GM18870 (cell line): Measurements from ENCODE around the gene DIP2C.
"Not testable (repeated sequence)": the region's sequence is repeated elsewhere in the genome, so short reads cannot be mapped to it uniquely, and the experiment has no call there.

Source experiments
- ATAC-seq: cut with Tn5 transposase; IDR thresholded peaks from one replicate; pipeline ENCODE4 v1.9.1; 2021; ENCODE audit warnings: moderate library complexity; ENCODE audit not compliant: unreplicated experiment

The DIP2C gene

DNA sequence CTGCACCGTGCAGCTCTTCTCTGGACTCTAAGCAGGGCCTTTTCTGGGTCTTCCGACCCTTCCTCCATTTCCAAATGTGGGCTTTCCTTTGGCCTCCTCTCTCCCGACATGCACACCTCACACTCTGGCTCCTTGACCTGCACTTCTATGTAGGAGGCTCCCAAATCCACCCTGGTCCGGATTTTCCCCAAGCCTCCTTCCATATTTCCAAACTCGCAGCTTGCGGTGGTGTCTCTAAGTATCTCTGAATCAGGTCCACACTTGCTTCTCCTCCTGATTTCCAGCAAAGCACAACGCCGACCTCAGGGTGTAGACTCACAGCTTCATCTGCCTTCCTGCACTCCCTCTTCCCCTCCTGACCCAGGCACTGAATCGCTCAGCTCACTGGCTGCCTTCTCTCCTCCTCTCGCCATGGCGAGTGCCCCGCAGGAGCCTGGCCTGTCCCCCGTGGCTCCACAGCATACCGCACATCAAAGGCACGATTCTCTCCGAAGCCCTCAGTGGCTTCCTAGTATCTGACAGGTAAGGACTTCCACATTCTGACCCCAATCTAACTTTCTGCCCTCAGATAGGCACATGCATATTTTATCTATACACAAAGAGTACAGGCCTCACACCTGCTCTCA is 27.8 kb downstream of the DIP2C start:
- ATAC-seq, result no peak

DNA sequence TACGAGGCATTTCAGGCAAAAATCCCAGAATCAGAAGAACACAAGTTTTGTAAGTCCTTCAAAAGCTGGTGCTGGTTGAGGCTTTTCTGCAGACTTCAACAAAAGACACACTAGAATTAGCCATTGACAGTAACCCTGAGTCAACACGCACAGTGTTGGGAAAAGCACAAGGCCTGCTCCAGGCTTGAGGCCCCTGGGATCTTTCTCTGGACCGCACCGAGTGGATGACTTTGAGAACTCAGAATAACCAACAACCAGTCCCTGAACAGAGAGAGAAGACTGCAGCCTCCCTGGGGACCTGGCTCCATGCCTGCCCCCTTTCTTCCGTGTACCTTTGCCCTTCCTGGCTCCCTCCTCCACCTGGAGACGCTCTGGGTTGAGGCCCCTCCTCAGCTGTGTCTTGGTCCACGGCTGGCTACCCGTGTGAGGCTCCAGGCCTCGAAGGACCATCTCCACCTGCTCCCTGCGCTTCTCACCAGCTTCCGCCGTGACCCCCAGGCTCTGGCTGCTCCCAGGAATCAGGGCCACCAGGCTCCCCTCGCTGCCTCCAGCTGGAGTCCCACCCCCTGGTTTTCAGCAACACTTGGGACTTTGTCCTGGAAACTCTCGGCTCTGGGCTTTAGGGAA is 28.4 kb downstream of the DIP2C start:
- no peak for ATAC-seq

DNA sequence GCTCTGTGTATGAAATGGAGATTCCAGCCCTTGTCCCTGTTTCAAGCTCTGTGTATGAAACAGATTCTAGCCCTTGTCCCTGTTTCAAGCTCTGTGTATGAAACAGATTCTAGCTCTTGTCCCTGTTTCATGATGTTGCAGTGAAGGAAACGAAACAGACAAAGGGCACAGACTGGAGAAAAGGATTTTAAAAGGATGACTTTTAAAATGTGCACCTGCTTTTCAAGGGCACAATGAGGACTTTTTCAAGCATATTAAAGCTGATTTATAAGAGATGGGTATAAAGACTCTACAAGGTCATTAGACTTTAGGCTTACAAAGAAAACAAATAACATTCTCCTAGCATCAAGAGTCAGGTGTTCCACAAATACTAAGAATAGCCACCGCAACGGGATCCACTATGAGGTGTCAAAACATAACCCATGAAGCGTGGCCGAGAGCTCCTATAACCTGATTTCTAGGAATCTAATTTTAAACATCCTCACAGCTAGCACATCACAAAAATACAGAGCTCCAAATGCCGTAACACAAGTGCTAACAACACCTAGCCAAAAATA is 29.0 kb downstream of the DIP2C start:
- ATAC-seq, result no peak

DNA sequence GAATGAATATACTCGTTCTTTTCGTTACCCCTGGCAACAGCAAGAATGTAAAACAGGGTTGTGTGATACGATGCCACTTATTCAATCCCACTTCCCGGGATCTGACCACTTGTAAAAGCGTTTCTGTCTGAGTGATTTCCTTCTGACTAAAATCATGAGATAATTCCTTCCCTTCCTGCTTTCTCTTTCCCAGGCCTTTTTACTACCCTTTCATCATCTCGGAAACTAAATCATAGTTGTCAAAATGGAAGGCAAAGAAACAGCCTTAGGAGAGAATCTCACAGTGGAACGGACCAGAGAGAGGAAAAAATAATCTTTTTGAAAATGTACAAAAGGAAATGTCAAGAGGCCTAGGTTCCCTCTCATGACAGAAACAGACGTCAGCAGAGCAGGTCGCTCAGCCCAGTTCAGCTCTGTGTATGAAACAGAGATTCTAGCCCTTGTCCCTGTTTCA is 29.8 kb downstream of the DIP2C start:
- ATAC-seq, result no peak

DNA sequence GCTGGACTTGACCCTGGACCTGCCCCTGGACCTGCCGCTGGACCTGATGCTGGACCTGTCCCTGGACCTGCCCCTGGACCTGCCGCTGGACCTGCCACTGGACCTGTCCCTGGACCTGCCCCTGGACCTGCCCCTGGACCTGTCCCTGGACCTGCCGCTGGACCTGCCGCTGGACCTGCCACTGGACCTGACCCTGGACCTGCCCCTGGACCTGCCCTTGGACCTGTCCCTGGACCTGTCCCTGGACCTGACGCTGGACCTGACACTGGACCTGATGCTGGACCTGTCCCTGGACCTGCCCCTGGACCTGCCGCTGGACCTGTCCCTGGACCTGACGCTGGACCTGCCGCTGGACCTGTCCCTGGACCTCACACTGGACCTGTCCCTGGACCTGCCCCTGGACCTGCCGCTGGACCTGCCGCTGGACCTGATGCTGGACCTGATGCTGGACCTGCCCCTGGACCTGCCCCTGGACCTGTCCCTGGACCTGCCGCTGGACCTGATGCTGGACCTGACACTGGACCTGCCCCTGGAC is 31.6 kb downstream of the DIP2C start:
- not testable (repeated sequence) for ATAC-seq

DNA sequence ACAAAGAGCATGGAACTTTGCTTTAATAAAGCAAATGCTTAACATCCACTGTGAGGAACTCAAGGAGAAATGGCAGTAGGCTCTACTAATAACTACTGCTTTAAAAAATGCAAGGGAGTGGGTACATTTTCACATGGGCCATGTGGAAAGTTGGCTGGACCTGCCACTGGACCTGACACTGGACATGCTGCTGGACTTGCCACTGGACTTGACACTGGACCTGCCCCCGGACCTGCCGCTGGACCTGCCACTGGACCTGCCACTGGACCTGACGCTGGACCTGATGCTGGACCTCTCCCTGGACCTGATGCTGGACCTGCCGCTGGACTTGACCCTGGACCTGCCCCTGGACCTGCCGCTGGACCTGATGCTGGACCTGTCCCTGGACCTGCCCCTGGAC is 32.6 kb downstream of the DIP2C start:
- ATAC-seq, result no peak

DNA sequence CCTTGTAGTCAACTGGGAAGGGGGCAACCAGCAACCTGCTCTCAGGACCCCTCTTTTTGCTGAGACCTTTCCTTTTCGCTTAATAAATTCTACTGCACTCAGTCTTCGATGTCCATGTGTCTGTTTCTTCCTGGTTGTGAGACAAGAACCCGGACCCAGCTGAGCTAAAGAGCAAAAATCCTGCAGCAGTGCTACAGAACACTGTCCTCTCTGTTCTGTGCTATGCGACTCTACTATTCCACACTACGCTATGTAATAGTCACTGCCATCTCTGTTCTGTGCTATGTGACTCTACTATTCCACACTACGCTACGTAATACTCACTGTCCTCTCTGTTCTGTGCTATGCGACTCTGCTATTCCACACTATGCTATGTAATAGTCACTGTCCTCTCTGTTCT is 34.3 kb downstream of the DIP2C start:
- ATAC-seq, result no peak

DNA sequence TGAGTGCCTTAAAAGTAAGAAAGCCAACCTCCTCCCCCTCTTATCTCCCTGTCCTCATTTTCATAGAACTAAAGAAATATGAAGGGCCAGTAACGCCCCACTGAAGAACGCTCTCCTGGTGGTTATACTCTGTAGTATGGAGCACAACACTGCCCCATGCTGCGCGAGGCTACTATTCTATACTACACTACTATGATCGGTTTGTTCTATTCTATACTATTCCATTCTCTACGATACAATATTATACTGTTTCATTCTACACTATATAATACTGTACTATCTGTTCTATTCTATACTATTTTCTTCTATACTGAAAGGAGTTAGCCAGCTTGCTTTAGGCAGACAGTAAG is 34.8 kb downstream of the DIP2C start:
- ATAC-seq, result no peak

DNA sequence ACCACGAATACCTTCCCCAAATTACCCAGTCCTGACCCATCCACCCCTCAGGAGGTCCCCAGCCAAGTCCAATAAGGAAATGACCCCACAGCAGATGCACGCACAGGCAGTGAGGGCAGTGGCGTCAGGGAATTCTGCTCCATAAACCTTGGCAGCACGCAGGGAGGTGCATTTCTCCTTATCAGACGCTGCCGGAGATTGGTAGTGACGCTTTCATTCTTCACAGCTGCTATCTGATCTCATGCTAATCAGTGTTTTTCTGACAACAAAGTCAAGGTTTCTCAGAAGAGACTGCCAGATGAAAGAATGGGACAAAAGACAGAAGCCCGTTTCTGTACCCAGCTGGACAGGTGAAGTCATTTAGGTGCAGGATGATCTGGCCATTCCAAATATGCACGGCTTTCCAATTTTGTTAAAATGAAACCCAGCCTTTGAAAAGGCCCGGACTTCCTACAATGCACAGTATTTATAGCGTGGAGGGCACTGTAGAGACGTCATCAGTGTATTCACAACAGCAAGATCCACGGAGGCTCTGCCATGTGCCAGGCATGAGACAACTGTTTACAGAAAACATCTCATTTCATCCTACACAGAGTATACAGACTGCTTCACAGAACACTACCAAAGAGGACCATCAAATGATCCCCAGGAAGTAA is 35.3 kb downstream of the DIP2C start:
- ATAC-seq, result no peak

DNA sequence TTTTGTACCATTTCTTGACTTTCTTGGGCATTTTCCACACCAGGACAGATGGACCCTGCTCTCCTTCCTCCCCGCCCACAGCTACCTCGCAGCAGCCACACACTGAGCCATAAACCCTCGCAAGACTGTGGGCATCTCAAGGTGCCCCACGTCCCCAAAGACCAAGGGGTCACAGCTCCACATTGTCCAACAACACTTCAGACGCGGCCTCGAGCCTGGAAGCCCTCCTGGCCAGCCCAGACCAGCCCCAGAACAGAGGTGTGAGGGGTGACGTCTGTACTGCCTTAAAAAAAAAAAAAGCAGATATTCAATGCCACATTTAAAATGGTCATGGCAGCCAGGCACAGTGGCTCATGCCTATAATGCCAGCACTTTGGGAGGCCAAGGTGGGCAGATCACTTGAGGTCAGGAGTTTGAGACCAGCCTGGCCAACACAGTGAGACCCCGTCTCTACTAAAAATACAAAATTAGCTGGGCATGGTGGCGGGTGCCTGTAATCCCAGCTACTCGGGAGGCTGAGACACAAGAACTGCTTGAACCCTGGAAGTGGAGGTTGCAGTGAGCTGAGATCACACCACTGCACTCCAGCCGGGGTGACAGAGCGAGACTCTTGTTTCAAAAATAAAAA is 36.5 kb downstream of the DIP2C start:
- ATAC-seq, result not testable (repeated sequence)

DNA sequence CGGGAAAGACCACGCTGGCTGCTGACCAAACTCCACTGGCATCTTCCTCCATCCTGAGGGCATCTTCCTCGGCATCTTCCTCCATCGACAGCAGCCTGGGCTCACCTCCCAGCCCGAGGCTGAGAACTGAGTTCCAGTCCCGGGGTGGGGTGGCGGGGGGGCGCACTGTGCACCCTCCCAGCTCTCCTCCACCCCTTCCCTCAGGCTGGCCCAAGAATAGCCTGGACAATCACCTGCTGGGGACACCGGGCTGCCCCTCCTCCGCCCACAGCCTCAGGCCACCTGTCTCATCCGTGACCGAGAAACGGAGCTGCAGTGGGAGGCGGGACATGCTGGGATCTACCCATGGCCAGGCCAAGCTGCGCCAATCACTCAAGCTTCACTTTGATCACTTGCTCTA is 37.2 kb downstream of the DIP2C start:
- ATAC-seq, result no peak

DNA sequence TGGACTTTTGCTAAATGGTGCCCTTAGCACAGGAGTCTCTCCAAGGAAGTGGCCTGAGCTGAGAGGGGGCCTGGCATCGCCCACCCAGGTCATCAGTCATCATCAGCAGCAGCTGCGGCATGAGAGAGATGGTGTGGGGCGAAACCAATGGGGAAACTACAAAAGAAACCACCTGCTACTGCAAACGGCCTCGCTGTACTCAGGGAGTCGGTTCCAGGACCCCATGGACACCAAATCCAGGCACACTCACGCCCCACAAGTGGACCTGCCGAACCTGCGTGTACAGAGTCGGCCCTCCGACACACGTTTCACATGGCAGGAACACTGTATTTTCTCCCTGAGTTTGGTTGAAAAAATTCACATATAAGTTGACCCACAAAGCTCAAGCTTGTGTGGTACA is 37.8 kb downstream of the DIP2C start:
- no peak for ATAC-seq

DNA sequence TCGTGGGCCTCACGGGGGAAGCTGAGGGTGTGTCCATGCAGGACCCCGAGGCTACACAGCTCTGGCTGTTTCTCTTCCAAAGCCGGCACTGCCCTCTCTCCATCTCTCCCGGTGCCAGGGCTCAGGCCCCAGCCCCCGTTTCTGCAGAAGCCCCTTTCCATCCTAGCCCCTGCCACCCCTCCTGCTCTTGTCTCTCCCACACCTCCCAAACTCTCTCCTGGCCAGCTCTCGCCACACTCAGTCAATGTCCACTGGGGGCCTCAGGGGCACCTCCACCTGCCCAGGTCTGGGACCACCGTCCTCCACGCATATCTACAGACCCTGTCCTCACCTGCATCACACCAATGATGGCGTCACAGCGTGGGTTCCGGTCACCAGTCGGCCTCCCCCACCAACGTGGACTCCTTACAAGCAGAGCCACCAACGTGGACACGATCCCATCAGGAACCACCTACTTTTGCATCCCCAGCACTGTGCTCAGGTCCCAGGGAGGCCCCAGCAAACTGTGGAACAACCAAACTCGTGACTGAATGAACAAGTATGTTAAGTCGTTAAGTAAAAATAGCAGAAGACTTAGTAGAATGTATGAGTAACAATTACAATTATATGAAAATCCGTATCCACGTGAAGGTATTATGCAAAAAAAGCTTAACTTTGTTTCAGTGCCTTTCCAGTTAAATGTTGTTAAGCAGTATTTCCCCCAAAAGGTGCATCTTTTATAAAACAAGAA is 38.4 kb downstream of the DIP2C start:
- ATAC-seq, result no peak

DNA sequence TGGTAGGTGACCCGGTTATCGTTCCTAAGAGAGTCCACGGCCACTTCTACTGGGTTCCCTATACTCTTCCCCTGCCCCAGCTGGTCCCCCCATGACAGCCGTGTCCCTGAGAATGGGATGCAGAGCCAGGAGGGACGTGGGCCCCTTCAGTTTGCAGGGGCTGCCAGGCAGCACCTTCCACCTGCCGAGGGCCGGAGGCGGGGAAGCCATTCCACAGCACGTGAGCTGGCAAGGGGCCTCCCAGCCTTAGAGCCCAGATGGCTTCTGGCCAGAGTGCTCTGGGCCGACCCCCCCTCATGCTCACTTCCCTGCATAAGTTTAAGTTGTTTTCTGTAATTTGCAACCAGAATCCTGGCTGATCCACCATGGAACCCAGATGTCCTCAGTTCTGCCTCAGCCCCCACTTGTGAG is 39.0 kb downstream of the DIP2C start:
- no peak for ATAC-seq

DNA sequence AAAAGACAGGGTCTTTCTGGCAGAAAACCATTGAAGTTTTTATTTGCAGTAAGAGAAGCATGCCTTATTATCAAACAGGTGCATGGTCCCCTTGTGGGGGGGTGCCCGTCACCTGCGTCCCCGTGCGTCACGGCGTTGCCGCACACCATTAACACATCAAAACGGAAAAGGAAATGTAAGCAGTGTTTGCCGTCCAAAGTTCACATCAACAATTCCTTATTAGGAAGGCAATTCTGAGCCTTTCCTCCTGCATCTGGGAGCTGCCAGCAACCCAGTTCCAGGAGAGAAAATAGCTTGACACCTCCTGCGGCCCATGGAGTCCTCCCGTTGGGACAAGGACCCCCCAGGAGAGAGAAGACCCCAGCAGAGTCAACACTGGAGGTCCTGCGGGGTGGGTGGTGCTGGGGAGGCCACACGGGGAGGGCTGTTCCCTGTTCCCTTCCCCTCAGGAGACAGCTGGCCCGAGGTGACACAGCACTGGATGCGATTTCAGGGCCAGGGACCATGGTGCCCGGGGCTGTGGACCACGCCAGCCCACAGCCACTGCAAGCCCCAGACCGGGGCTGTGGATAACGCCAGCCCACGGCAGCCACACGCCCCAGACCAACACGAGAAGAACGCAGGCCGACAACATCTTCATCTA is 39.5 kb downstream of the DIP2C start:
- ATAC-seq, result no peak

DNA sequence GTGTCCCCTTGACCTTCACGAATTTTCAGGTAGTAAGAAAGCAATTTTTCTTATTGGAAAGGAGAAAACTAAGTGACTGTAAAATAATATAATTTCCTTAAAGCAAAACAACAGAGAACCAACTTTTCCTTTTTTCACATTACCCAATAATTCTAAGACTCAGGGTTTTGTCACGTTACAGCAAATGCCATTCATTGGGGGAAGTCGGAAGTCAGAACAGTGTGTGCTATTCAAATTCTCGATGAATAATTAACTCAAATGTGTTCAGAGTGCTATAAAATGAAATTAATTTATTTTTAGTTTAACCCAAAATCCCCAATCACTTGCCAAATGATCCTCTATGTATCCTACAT is 40.0 kb downstream of the DIP2C start:
- ATAC-seq, result no peak

DNA sequence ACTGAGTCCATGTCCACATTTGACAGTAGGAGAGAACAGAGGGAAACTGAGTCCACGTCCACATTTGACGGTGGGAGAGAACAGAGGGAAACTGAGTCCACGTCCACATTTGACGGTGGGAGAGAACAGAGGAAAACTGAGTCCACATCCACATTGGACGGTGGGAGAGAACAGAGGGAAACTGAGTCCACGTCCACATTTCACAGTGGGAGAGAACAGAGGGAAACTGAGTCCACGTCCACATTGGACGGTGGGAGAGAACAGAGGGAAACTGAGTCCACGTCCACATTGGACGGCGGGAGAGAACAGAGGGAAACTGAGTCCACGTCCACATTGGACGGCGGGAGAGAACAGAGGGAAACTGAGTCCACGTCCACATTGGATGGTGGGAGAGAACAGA is 42.4 kb downstream of the DIP2C start:
- ATAC-seq, result not testable (repeated sequence)

DNA sequence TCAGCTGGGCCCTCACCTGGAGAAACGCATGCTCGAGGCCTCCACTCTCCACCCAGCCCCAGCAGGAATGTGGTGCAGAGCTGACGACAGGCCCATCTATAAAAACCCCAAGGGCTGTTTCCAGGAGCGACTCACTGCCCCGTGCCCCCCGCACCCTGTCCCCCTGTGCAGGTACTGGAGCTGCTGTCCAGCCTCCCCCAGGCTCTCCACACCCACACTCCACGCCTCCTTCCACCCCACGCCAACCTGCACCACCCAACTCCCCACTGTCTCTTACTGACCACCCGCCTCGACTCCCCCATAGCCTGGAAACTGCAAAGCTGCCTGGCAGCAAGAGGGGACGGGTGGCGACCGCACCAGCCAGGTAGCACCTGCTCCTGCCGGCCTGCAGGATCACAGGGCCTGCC is 43.3 kb downstream of the DIP2C start:
- no peak for ATAC-seq

DNA sequence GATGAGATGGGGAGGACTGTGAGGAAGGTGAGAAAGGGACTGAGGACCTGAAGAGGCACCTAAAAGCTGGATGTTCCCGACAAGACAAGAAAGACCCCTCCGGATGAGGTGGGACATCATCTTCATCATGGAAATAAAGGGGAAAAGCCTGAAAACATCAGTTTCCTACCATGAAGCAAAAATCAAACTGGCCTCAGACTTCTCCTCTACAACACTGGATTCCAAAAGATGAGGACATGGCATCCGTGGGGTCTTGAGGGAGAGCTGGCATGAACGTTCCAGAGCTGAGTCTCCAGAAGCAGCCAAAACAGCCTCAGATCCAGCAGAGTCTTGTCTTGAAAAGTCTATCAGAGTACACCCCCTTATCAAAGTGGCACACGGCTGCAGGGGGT is 44.5 kb downstream of the DIP2C start:
- ATAC-seq, result no peak
